Upper lobe of right lung (tissue), 1 donor: ENCODE data around the gene TSSK6. TPM values are rescaled to one million over a fixed set of nuclear protein-coding genes. Genes with fewer than 3 reads are reported as not detected.

ENCODE experiments used
- ATAC-seq: fragments of 200-7000 bp; cut with Tn5 transposase; one replicate; pipeline ENCODE4 v1.9.1; 2020; ENCODE audit warnings: mild to moderate bottlenecking, moderate library complexity
- DNase-seq: peaks from one replicate; pipeline ENCODE4 v3.0.0-alpha.2; 2020
- H3K27ac ChIP-seq: fragments of 200-600 bp; one replicate; pipeline ENCODE4 v1.8.0; 2022
- H3K27me3 ChIP-seq: fragments of 200-600 bp; one replicate; pipeline ENCODE4 v1.8.0; 2022; ENCODE audit warnings: mild to moderate bottlenecking
- H3K36me3 ChIP-seq: fragments of 200-600 bp; one replicate; pipeline ENCODE4 v1.8.0; 2022
- H3K4me1 ChIP-seq: fragments of 200-600 bp; one replicate; pipeline ENCODE4 v1.8.0; 2022
- H3K4me3 ChIP-seq: fragments of 200-600 bp; one replicate; pipeline ENCODE4 v1.8.0; 2022; ENCODE audit warnings: mild to moderate bottlenecking
- H3K9me3 ChIP-seq: fragments of 200-600 bp; one replicate; pipeline ENCODE4 v1.8.0; 2022
- intact Hi-C: fragments of 100-400 bp; cut with DNase I; formaldehyde crosslinking; loops from one replicate; pipeline ENCODE4 v1.11.0; 2022
- total RNA-seq: library from RNA; stranded (reverse); fragmentation: NEBNext Ultra II Directional; extraction: Animal tissue kit (Norgen Biotek cat#: 25700); gene quantifications from one replicate; pipeline ENCODE4 v1.2.1, GENCODE V29; 2021
- TF ChIP-seq, protein P1 (sequence below): fragments of 200-600 bp; IDR thresholded peaks from one replicate; pipeline ENCODE4 v1.8.0; 2022; ENCODE audit warnings: antibody characterized with exemption
- donor health status: DM: no; HTN: yes; CAD: no; lungs with severe emphysema.

TSSK6 gene
- total RNA-seq, 1 donor from 2014 or later = 1.8 TPM

DNA sequence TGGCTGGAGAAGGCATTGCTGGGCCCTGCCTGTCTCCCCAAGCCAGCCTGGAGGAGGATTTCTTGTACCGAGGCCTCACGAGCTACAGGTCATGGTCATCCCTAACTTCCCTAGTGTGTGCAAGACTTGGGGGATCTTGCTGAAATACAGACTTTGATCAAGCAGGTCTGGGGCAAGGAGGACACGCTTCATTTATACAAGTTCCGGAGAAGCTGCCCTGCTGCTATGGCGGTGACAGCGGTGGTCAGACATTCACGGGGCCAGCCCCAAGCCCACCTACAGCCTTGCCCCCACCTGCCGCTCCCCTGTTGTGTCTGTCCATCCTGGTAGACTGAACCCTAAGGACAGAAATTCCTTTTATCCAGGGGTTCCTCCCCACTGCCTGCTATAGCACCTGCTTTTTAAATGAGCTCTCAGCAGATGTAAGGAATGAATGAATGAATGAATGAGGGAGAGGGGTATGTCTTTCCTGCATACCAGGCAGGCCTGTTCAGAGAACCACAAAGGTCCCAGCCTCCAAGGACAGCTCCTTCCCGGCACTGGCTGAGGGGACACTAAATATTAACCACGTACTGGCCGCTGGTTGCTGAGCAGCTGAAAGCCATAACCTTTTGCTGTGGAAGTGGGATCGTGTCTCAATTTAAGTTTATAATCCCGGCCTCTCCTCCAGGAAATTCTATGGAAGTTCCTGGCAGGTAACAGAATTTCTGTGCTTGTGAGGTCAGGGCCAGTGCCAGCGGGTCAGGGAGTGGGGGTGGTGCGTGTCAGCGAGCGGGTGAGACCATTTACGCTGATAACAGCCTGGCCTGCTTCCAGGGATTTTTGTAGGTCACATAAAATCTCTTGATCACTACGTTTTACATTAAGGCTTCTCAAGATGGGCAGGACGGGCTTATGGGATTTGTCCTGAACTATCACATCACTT lies 27.1 kb downstream of the TSSK6 start:
- H3K27me3 ChIP-seq = no peaks in the 10 kb centered on the region
- TF ChIP-seq, protein P1, sequence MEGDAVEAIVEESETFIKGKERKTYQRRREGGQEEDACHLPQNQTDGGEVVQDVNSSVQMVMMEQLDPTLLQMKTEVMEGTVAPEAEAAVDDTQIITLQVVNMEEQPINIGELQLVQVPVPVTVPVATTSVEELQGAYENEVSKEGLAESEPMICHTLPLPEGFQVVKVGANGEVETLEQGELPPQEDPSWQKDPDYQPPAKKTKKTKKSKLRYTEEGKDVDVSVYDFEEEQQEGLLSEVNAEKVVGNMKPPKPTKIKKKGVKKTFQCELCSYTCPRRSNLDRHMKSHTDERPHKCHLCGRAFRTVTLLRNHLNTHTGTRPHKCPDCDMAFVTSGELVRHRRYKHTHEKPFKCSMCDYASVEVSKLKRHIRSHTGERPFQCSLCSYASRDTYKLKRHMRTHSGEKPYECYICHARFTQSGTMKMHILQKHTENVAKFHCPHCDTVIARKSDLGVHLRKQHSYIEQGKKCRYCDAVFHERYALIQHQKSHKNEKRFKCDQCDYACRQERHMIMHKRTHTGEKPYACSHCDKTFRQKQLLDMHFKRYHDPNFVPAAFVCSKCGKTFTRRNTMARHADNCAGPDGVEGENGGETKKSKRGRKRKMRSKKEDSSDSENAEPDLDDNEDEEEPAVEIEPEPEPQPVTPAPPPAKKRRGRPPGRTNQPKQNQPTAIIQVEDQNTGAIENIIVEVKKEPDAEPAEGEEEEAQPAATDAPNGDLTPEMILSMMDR = no peak
- DNase-seq (no peak), ATAC-seq (no peak)
- peaks cover 17% of the 10 kb centered on the region for H3K36me3 ChIP-seq
- no peak overlapping the region for H3K4me3 ChIP-seq
- no peaks in the 10 kb centered on the region for H3K9me3 ChIP-seq
- intact Hi-C loops = loop anchor here (10.0 kb wide), 1 partner anchor 83 kb away; the partner anchor contains the start of gene GATAD2A
- peak overlapping the region; percentile 89 for H3K27ac ChIP-seq
- peaks cover 40% of the 10 kb centered on the region for H3K4me1 ChIP-seq

DNA sequence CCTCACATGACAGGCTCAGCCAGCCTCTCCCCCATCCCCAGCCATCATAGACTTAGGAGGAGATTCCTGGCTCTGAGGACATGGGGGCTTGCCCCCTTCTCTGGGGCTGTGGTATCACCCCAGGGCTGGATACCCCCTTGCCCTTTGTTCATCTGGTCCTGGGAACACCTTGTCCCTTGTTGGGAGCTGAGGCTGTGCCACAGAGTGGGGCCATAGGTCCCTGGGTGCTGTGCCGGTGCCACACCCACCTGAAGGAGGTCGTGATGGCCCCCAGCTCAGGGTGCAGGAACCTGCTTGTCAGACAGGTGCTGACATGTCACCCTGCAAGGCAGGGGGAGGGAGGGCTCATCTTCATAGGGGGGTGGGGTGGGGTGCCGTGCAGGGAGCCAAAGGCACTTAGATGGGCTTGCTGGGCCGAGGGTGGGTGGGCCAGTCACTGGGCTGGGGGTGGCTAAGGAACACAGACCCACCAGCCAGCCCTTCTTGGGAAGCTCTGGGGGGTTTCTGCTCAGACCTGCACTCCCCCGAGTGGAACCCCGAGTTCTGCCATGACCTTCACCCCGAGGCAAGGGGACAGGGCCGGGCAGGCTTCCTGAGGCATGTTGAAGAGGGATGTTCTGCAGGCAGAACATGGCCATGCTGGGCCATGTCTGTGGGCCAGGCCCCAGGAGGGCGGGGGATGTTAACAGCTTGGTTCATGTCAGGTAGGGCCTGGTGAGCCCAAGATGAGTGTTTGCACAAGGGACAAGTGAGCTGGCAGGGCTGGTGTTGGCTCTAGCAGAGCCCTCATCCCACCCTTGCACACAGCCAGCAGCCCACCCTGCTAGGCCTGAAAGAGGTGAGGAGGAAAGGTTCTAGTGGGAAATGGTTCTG lies 28.0 kb downstream of the TSSK6 start:
- TF ChIP-seq, protein P1 = no peak
- Histone ChIP-seq H3K36me3 (peaks cover 14% of the 10 kb centered on the region), H3K9me3 (no peaks in the 10 kb centered on the region), H3K4me1 (peaks cover 40% of the 10 kb centered on the region), H3K27me3 (no peaks in the 10 kb centered on the region), H3K27ac (peak overlapping the region; percentile 89), H3K4me3 (no peak overlapping the region)
- peak; percentile 16 for ATAC-seq
- no peak for DNase-seq
- intact Hi-C loops = loop anchor here (10.0 kb wide), 1 partner anchor 83 kb away; the partner anchor contains the start of gene GATAD2A

DNA sequence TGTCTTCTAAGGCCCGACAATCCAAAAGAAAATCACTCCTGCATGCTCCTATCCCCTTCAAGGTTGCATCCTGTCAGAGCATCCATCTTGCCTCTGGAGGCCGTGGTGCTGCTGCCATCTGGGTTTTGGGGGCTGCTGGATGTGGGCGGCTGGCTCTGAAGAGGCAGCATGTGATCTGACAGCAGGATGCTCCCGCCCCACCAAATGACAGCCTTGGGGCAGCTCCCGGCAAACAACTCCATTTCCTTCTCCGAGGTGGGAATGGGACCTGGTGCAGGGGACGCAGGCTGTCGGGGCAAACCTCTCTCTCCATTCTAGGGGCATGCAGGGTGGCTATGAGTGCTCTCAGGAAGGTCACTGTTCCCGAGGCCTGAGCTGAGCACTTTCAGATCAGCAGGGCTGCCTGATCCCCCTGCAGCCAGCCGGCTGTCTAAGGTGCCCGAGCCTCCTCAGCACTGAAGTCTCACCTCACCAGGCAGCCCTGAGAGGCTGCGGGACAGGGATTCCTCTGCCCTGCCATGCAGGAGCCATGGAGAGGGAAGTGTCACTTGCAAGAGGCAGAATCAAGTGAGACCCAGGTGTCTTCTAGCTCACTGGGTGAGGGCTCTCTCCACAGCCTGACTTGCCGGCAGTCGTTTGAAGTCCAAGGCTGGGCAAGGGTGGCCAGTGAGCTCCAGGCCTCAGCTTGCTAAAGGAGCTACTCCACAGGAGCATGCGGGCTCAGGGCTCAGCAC lies 28.8 kb downstream of the TSSK6 start:
- Histone ChIP-seq H3K4me1 (peaks cover 40% of the 10 kb centered on the region), H3K36me3 (peaks cover 11% of the 10 kb centered on the region), H3K27ac (no peak overlapping the region), H3K27me3 (no peaks in the 10 kb centered on the region), H3K4me3 (no peak overlapping the region), H3K9me3 (no peaks in the 10 kb centered on the region)
- TF ChIP-seq, protein P1 = no peak
- intact Hi-C loops = loop anchor here (10.0 kb wide), 1 partner anchor 82 kb away; the partner anchor contains the start of gene GATAD2A
- DNase-seq (no peak), ATAC-seq (no peak)

DNA sequence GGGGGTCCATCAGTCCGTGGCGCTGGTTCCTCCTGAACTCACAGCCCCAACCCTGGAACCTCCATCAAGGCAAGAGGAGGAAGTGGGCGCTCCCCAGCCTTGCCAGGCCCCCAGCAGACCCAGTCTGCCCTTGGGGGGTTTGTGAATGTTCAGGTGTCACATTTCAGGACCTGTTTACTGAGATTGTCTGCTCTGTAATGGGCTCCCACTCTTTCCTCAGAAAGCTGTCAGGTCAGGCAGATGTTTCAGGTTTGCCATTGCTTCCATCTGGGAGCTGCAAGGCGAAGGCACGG lies 29.4 kb downstream of the TSSK6 start:
- intact Hi-C loops = loop anchor here (10.0 kb wide), 1 partner anchor 81 kb away; the partner anchor contains the start of gene GATAD2A
- Histone ChIP-seq H3K9me3 (no peaks in the 10 kb centered on the region), H3K27ac (no peak overlapping the region), H3K4me1 (peaks cover 40% of the 10 kb centered on the region), H3K36me3 (peaks cover 11% of the 10 kb centered on the region), H3K27me3 (no peaks in the 10 kb centered on the region), H3K4me3 (no peak overlapping the region)
- TF ChIP-seq, protein P1 = no peak
- DNase-seq (no peak), ATAC-seq (no peak)
